ENCODE results near the gene MKNK1.

The MKNK1 gene

DNA sequence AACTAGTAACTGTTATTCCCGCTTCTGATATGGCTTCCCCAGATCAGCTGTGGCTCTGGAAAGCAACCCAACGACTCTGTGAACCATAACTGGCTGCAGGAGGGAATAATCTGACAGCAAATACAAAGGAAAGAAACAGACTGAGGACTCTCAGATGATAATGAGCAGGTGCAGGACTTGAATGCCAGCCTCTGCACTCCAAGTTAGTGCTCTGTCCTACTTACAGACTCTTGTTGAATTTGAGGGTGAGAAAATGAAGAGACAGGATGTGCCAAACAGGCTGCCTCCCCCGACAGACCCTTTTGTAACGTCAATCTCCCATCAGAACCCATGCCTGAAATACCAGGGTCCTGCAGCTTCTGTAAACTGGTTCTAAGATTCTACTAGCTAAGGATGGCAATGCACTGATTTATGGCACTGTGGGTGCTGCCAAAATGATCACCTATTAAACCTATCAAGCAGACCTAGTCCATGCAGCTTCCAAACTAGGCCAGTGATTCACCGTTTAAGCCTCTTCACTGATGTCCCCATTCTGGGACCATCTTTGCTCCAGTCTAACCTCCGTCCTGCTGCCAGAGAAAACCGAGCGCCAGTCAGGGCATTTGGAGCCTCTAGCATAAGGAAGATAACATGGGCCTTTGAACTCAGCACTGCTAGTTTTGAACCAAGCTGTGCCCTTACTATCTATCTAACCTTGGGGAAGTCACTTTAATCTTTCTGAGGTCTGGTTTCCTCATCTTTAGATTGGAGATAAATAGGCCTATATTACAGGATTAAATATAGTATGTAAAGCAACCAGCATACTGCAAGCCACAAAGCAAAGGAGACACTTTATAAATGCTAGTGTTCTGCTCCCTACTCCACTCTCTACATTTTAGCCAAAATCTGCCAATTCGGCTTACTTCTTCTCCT is 4.8 kb downstream of the MKNK1 start:
- no peak for DNase-seq (ENCODE audit: low read depth in 3 of 3, low spot score in 1 of 3)

DNA sequence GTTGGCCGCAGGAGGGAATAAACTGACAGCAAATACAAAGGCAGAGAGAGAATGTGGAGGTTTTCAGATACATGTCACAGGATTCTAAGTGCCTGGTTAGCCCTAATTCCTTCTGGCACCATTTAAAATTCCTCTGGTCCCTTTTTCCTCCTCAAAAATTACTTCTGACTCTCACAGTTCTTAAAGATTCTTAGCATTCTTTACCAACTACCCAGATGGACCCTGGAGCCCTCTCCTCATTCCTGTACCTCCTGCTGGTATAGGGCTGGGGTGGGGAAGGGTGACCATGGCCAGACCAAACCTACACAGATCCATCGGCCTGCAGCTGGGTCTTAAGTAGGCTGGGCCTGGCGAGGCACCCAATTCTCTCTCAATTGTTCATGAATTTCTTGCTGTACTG is 7.2 kb downstream of the MKNK1 start:
- no peak for DNase-seq (ENCODE audit: low read depth in 3 of 3, low spot score in 1 of 3)

- DNase-seq (ENCODE audit: low read depth in 3 of 3, low spot score in 1 of 3): no peak
These were observed 8.0 kb downstream of the MKNK1 start for GRCh38 chr1:46596036-46596435.

- no peak for DNase-seq (ENCODE audit: low read depth in 3 of 3, low spot score in 1 of 3)
These were observed 8.9 kb downstream of the MKNK1 start for GRCh38 chr1:46595127-46595526.

- DNase-seq (ENCODE audit: low read depth in 3 of 3, low spot score in 1 of 3): no peak
These were observed 10.0 kb downstream of the MKNK1 start for GRCh38 chr1:46594063-46594462.

- no peak for DNase-seq (ENCODE audit: low read depth in 3 of 3, low spot score in 1 of 3)
These were observed 11.2 kb downstream of the MKNK1 start for GRCh38 chr1:46592823-46593222.

GRCh38 chr1:46589529-46589928 is 14.5 kb downstream of the MKNK1 start:
- no peak for DNase-seq (ENCODE audit: low read depth in 3 of 3, low spot score in 1 of 3)

GRCh38 chr1:46587069-46587468 is 17.0 kb downstream of the MKNK1 start:
- no peak for DNase-seq (ENCODE audit: low read depth in 3 of 3, low spot score in 1 of 3)

DNA sequence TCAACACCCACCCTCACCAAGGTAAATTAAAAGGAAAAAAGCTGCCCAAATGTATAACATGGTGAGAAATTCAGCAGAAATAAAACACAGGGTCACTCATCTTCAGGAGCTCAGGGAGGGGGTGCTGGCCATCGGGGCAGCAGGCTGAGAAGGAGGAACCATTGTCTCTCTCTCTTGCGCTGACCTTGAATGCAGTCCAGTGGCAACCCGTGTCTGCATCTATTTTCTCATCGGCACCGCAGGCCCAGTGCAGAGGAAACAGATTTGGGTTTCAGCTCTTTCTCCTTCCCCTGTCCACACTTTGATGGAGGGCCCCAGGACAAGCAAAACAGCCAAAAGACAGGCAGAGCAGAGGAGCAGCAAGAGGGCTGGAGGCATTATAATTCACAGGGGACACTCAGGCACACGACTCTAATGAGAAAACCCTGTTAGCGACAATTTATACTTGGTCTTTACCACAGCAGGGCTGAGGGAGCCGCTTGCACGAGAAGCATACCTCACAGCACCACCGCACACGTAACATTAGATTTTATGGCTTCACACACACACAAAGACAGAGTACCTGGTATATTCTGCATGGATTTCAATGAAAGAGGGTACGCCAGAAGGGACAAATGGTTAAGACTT is 18.6 kb downstream of the MKNK1 start:
- DNase-seq (ENCODE audit: low read depth in 3 of 3, low spot score in 1 of 3): no peak

- no peak for DNase-seq (ENCODE audit: low read depth in 3 of 3, low spot score in 1 of 3)
These were observed 20.6 kb downstream of the MKNK1 start for GRCh38 chr1:46583494-46583893.

DNA sequence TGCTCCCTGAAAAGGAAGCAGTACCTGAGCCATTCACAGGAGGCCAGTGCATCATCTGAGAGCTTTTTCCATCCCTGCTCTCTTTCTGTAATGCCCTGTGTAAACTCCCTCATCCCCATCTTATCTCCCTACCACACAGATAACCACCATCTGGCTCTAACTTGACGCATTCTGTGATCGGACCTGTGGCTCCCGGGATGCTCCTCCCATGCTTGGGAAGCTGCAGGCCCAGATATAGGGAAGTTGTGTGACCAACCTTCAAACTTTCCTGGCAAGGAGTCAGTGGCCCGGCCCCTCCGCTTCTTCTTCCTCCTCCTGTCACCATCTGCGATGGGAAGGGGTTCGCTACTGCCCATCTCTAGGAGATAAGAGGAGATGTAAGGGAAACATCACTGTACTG is 21.1 kb downstream of the MKNK1 start:
- no peak for DNase-seq (ENCODE audit: low read depth in 3 of 3, low spot score in 1 of 3)

- DNase-seq (ENCODE audit: low read depth in 3 of 3, low spot score in 1 of 3): no peak
These were observed 22.2 kb downstream of the MKNK1 start for GRCh38 chr1:46581681-46582455.

- no peak for DNase-seq (ENCODE audit: low read depth in 3 of 3, low spot score in 1 of 3)
These were observed 23.7 kb downstream of the MKNK1 start for GRCh38 chr1:46580140-46580903.

- DNase-seq (ENCODE audit: low read depth in 3 of 3, low spot score in 1 of 3): no peak
These were observed 26.4 kb downstream of the MKNK1 start for GRCh38 chr1:46577671-46578070.

- no peak for DNase-seq (ENCODE audit: low read depth in 3 of 3, low spot score in 1 of 3)
These were observed 27.5 kb downstream of the MKNK1 start for GRCh38 chr1:46576596-46576995.

DNA sequence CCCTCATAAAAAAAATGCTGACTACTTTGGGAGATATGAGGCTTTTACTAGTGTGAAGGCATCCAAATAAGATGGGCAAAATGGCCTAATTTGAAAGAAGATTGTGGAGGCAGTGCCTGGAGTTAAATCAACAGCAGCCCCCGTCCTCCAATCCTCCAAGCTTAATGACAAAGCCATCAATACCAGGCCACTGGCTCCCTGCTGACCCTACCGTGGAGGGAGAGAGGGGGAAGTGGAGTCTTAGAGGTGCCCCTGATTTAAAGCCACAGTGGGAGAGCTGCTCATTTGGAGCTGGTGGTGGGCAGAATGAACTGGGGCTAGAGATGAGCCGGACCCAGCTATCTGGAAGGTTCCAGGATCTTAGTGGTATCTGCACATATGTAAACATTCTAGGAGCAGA is 28.3 kb downstream of the MKNK1 start:
- no peak for DNase-seq (ENCODE audit: low read depth in 3 of 3, low spot score in 1 of 3)

GRCh38 chr1:46575300-46575699 is 28.8 kb downstream of the MKNK1 start:
- no peak for DNase-seq (ENCODE audit: low read depth in 3 of 3, low spot score in 1 of 3)

- no peak for DNase-seq (ENCODE audit: low read depth in 3 of 3, low spot score in 1 of 3)
These were observed 32.3 kb downstream of the MKNK1 start for GRCh38 chr1:46571691-46572225.

DNA sequence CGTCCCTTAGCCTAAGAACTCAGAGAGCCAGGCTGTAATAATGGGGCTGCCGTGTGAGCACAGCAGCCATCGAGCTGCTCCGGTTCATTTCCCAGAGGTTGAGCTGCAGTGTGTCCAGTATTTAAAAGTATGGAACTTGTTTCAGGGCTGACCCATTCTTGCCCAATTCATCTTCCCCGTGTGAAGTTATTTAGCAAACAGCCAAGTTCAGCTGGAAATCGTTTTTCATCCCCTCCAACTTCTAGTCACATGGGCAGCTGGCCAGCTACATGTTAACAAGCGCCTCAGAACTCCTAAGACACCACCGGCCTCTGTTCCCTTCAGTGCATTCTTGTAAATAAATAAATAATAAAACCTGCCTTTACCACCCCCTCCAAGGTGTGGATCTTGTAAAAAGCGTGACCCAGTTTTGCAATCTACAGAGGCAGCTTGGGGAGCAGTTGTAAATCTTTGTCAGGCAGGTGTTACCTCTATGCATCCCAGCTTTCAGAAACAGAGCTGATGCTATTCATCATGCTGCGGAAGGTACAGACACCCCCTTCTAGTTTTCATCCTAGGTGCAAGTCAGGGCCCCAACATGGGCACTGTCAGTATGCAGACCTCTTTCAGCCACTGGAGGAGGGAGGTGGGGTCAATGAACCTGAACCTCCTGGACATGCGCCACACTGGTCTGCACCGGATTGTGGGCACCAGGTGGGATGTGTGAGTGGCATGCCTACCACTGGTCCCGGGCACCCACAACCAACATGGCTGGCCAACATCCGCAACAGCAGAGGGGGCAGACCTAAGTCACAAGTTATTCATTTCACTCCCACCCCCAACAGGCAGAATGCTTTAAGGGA is 34.0 kb downstream of the MKNK1 start:
- no peak for DNase-seq (ENCODE audit: low read depth in 3 of 3, low spot score in 1 of 3)

GRCh38 chr1:46569116-46569515 is 35.0 kb downstream of the MKNK1 start:
- no peak for DNase-seq (ENCODE audit: low read depth in 3 of 3, low spot score in 1 of 3)
